Central memory CD8-positive, alpha-beta T cell (primary cell): ENCODE measurements around the gene FRS3.

ENCODE experiments used
- ATAC-seq: fragments of 150-1000 bp; cut with Tn5 transposase; replicated peaks from 2 replicates; pipeline ENCODE4 v1.10.0; 2022; ENCODE audit warnings: mild to moderate bottlenecking, moderate FRiP score, moderate number of reproducible peaks; ENCODE audit not compliant: poor library complexity, severe bottlenecking; ENCODE audit errors: extremely low read depth
- DNase-seq, 2 donors: peaks; one replicate each; pipeline ENCODE4 v3.0.0; 2021; ENCODE audit warnings: low spot score in 2 of 2
- H3K27ac Mint-ChIP-seq: one replicate; pipeline ENCODE4 v1.8.0; 2022; ENCODE audit warnings: low read depth, mild to moderate bottlenecking, moderate library complexity, mixed read lengths
- H3K27me3 Mint-ChIP-seq: one replicate; pipeline ENCODE4 v1.8.0; 2022; ENCODE audit warnings: mixed read lengths
- H3K36me3 Mint-ChIP-seq: one replicate; pipeline ENCODE4 v1.8.0; 2022; ENCODE audit warnings: mild to moderate bottlenecking, moderate library complexity, mixed read lengths; ENCODE audit not compliant: insufficient read depth
- H3K4me1 Mint-ChIP-seq: one replicate; pipeline ENCODE4 v1.8.0; 2022; ENCODE audit warnings: mixed read lengths
- H3K4me3 Mint-ChIP-seq: one replicate; pipeline ENCODE4 v1.8.0; 2022; ENCODE audit warnings: mild to moderate bottlenecking, moderate library complexity, mixed read lengths
- H3K9me3 Mint-ChIP-seq: one replicate; pipeline ENCODE4 v1.8.0; 2022; ENCODE audit warnings: mixed read lengths

Gene FRS3

DNA sequence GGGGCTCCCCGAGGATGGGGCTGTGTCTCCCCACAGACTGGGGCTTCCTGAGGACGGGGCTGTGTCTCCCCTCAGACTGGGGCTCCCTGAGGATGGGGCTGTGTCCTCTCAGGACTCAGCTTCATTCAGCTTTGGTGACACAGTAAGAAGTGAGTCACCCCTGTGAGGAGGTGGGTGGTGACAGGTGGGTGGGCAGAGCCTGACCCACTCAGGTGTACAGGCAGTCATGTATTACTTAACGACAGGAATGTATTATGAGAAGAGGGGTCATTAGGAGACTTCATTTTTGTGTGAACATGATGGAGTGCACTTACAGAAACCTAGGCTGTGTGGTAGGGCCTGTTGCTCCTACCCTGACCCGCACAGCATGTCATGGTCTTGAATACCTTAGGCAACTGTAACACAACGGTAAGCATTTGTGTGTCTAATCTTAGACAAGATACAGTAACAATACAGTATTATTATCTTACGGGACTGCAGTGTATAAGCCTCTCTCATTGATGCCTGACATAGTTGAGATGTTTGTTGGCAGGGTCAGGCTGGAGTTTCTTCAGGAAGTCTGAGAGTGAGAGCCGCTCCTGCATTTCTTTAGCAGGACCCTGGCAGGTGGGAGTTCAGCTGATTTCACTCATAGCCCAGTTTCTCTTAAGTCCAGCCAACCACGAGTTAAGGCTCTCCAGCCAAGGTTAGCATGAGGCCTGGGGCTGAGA lies 21.6 kb downstream of the FRS3 start:
- H3K27me3 Mint-ChIP-seq, result peaks cover 9% of the 10 kb centered on the region
- no peaks in the 10 kb centered on the region for H3K4me1 Mint-ChIP-seq
- DNase-seq (no peak), ATAC-seq (no peak)
- H3K4me3 Mint-ChIP-seq, result no peak overlapping the region
- no peaks in the 10 kb centered on the region for H3K36me3 Mint-ChIP-seq
- no peak overlapping the region for H3K27ac Mint-ChIP-seq
- no peaks in the 10 kb centered on the region for H3K9me3 Mint-ChIP-seq

GRCh38 chr6:41757271-41757670 lies 22.4 kb downstream of the FRS3 start:
- no peak for DNase-seq
- H3K36me3 Mint-ChIP-seq, result no peaks in the 10 kb centered on the region
- H3K27ac Mint-ChIP-seq, result no peak overlapping the region
- ATAC-seq, result no peak
- peaks cover under 1% of the 10 kb centered on the region for H3K27me3 Mint-ChIP-seq
- H3K4me1 Mint-ChIP-seq, result no peaks in the 10 kb centered on the region
- H3K9me3 Mint-ChIP-seq, result no peaks in the 10 kb centered on the region
- H3K4me3 Mint-ChIP-seq, result no peak overlapping the region

- DNase-seq (no peak), ATAC-seq (no peak)
- no peak overlapping the region for H3K27ac Mint-ChIP-seq
- H3K36me3 Mint-ChIP-seq, result no peaks in the 10 kb centered on the region
- H3K27me3 Mint-ChIP-seq, result no peaks in the 10 kb centered on the region
- no peaks in the 10 kb centered on the region for H3K4me1 Mint-ChIP-seq
- no peaks in the 10 kb centered on the region for H3K9me3 Mint-ChIP-seq
- no peak overlapping the region for H3K4me3 Mint-ChIP-seq
Observed at GRCh38 chr6:41756354-41756753, 23.3 kb downstream of the FRS3 start.

DNA sequence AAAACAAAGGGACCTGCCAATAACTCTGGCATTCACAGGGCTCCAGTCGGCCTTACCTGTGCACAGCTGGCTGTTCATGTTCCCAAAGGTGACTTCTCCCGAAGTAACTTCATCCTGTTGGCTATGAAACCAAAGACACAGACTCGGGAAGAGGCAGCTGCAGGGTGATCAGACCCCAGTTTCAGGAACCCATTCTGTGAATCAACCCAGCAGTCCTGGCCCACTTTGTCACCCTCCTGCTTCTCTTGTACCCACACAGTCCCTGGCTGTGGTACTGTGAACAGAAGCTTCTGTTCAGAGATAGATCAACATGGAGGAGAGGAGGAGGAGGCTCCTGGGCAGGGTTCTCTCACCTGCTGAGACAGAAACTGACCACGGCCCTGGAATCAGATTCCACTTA lies 23.8 kb downstream of the FRS3 start:
- Mint-ChIP-seq H3K36me3 (no peaks in the 10 kb centered on the region), H3K27me3 (no peaks in the 10 kb centered on the region)

DNA sequence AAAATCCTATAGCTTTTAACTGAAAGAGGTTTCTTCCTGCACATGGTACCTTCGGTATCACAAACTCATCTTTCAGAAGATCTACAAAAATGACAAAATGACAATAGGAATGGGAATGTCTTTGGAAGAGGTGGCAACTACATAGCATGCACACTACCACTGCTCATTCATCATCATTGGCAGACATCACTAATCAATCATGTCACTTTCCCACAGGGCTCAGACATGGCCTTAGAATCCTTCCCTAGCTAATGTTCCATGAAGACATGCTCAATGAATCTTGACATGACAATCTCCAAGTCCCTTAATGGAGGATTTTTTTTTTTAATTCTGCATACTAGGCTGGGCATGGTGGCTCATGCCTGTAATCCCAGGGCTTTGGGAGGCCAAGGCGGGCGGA lies 29.3 kb downstream of the FRS3 start:
- Mint-ChIP-seq H3K4me1 (no peaks in the 10 kb centered on the region), H3K27me3 (no peaks in the 10 kb centered on the region), H3K4me3 (no peak overlapping the region), H3K27ac (no peak overlapping the region), H3K36me3 (peaks cover 3% of the 10 kb centered on the region), H3K9me3 (no peaks in the 10 kb centered on the region)
- no peak for ATAC-seq
- no peak for DNase-seq

More for the DNA sequence above, 23.8 kb downstream of the FRS3 start:
- Mint-ChIP-seq H3K9me3 (no peaks in the 10 kb centered on the region), H3K4me3 (no peak overlapping the region), H3K4me1 (no peaks in the 10 kb centered on the region), H3K27ac (no peak overlapping the region)
- ATAC-seq (no peak), DNase-seq (no peak)

DNA sequence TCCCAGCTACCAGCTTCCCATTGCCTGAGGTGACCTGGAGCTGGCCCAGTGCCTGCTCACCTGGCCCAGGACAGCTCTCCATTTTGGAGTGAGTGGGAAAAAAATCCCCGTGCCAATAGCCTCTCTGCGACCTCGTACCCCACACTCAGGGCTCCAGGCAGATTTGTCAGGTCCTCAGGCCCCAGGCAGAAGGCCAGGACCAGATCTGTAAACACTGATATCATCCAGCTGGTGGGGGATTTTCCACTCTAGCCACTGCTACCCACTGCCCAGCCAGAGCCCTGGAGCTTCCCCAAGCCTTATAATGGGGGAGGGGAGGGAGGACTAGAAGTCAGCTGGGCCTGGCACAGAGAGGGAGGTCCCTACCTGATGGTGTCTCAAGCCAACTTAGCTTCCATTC lies 31.2 kb downstream of the FRS3 start:
- Mint-ChIP-seq H3K9me3 (no peaks in the 10 kb centered on the region), H3K4me3 (no peak overlapping the region), H3K4me1 (no peaks in the 10 kb centered on the region), H3K36me3 (peaks cover 3% of the 10 kb centered on the region), H3K27me3 (no peaks in the 10 kb centered on the region), H3K27ac (no peak overlapping the region)
- DNase-seq (no peak), ATAC-seq (no peak)

DNA sequence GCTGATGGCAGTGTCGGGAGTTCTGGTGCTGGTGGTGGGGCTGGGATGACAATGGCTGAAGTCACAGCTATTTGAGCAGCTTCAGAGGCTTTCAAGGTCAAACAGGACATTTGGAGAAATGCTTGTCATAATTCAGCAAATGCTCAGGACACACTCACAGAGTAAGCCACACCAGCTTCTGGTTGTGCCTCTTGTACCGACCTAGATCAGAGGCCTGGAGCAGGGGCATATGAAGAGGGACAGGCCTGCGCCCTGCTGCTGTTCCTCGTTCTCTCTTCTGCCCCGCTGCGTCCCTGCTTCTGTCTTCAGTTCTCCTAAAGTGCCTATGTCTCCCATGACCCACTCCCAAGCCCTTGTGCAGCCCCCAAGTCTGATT lies 31.6 kb downstream of the FRS3 start:
- DNase-seq (no peak), ATAC-seq (no peak)
- Mint-ChIP-seq H3K36me3 (peaks cover 3% of the 10 kb centered on the region), H3K9me3 (no peaks in the 10 kb centered on the region), H3K4me3 (no peak overlapping the region), H3K27me3 (no peaks in the 10 kb centered on the region), H3K4me1 (no peaks in the 10 kb centered on the region), H3K27ac (no peak overlapping the region)

- no peak for ATAC-seq
- peaks cover 3% of the 10 kb centered on the region for H3K36me3 Mint-ChIP-seq
Observed at GRCh38 chr6:41747256-41748101, 32.2 kb downstream of the FRS3 start, which contains the start of gene PGC. Gene PGC, minus strand, starts transcription at chr6:41747397. Its CDS starts 63 bp downstream, at chr6:41747334.

GRCh38 chr6:41746107-41746506 lies 33.6 kb downstream of the FRS3 start:
- no peak overlapping the region for H3K4me3 Mint-ChIP-seq
- ATAC-seq, result no peak
- H3K27ac Mint-ChIP-seq, result no peak overlapping the region
- H3K4me1 Mint-ChIP-seq, result no peaks in the 10 kb centered on the region
- H3K36me3 Mint-ChIP-seq, result peaks cover 3% of the 10 kb centered on the region
- no peak for DNase-seq
- H3K27me3 Mint-ChIP-seq, result no peaks in the 10 kb centered on the region
- H3K9me3 Mint-ChIP-seq, result no peaks in the 10 kb centered on the region

More at GRCh38 chr6:41747256-41748101, 32.2 kb downstream of the FRS3 start, which contains the start of gene PGC:
- H3K9me3 Mint-ChIP-seq, result no peaks in the 10 kb centered on the region
- H3K4me3 Mint-ChIP-seq, result no peak within 1 kb of the TSS
- H3K4me1 Mint-ChIP-seq, result no peaks in the 10 kb centered on the region
- no peak within 1 kb of the TSS for H3K27ac Mint-ChIP-seq
- DNase-seq, result no peak
- no peaks in the 10 kb centered on the region for H3K27me3 Mint-ChIP-seq

DNA sequence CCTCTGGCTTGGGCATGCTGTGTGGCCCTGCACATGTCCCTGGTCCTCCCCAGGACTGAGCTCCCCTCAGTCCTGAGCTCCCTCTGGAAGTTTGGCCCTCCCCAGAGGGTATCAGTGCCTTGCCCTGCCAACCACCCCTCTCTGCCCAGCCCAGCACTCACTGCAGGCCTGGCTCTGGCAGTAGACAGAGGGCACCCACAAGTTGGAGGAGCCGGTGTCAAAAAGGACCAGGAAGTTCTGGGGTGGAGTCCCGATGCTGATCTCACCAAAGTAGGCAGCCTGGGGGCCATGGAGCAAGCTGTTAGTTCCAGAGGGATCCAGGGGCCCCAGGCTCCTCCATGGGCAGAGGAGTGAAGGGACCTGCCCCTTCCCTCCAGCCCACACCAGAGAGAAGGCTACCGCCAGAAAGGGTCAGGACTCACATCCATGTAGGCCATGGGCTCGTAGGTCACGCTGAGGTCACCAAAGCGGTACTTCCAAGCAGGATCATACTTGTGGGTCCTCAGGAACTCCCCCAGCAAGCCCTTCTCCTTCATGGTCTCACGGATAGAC lies 35.4 kb downstream of the FRS3 start:
- DNase-seq (no peak), ATAC-seq (no peak)
- no peaks in the 10 kb centered on the region for H3K27me3 Mint-ChIP-seq
- H3K36me3 Mint-ChIP-seq, result peaks cover 3% of the 10 kb centered on the region
- no peak overlapping the region for H3K4me3 Mint-ChIP-seq
- no peaks in the 10 kb centered on the region for H3K4me1 Mint-ChIP-seq
- H3K27ac Mint-ChIP-seq, result no peak overlapping the region
- H3K9me3 Mint-ChIP-seq, result no peaks in the 10 kb centered on the region

DNA sequence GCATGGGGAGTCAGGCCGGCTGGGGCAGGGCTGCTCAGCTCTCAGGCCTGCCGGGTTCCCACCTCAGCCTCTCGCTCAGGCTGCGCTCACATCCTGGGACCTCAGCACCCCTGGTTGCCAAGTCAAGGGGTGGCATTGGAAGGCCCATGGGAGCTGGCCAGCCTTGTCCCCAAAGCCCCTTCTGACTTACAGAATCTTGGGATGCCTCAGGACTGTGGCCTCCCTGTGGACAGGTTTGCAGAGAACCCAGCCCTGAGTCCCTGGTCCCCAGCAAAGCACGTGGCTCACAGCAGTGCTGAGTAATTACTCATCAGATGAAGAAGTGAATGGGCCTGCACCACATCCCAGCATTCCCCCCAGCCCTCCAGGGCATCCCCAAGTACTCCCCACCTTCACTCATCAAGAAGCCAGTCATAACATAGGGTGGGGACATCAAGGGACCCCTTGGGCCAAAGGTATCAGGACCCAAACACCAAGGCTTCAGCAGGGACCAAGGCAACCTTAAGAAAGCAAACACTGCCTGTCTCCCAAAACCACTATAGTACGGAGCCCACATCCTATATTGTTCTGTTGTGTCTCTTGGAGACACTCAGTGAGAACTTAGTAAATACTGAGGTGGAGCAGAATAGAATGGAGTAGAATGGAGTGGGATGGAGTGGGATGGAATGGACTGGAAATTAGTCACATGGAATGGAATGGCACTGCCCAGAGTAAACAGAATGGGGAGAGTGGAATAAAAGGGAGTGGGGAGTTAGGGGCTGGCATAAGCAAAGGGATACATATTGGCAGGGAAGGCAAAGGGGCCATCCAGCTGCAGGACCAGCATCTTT lies 36.1 kb downstream of the FRS3 start:
- Mint-ChIP-seq H3K4me3 (no peak overlapping the region), H3K27me3 (no peaks in the 10 kb centered on the region), H3K27ac (no peak overlapping the region), H3K9me3 (no peaks in the 10 kb centered on the region), H3K36me3 (peaks cover 1% of the 10 kb centered on the region), H3K4me1 (no peaks in the 10 kb centered on the region)
- ATAC-seq (no peak), DNase-seq (no peak)
